HEK293T (cell line): ENCODE results near the gene TRIM15.

Experiments
- CTCF ChIA-PET: fragments of 350-600 bp; formaldehyde crosslinking; extraction: SDS; loops from one replicate; lab custom pipeline; 2021; ENCODE audit warnings: antibody characterized with exemption, inconsistent platforms; lab: Yijun Ruan, JAX
- POLR2A ChIA-PET: fragments of 350-600 bp; formaldehyde crosslinking; extraction: SDS; loops from one replicate; lab custom pipeline; 2020; ENCODE audit warnings: antibody characterized with exemption, inconsistent platforms; lab: Yijun Ruan, JAX
- DNase-seq: peaks from one replicate; pipeline ENCODE4 v3.0.0; 2012; ENCODE audit warnings: mixed read lengths; ENCODE audit errors: extremely low spot score
- ARNT ChIP-seq: fragments of 450-650 bp; IDR thresholded peaks from 2 replicates; pipeline ENCODE4 v1.6.1; 2017; ENCODE audit warnings: mild to moderate bottlenecking
- BHLHE40 ChIP-seq: fragments of 450-650 bp; IDR thresholded peaks from 2 replicates; pipeline ENCODE4 v1.6.1; 2016; ENCODE audit warnings: mild to moderate bottlenecking, moderate library complexity, borderline replicate concordance
- CTBP1 ChIP-seq: fragments of 450-650 bp; IDR thresholded peaks from 2 replicates; pipeline ENCODE4 v1.6.1; 2016; ENCODE audit warnings: borderline replicate concordance
- ELF4 ChIP-seq: fragments of 450-650 bp; IDR thresholded peaks from 2 replicates; pipeline ENCODE4 v1.6.1; 2017; ENCODE audit warnings: antibody characterized with exemption
- FOXA1 ChIP-seq: fragments of 450-650 bp; IDR thresholded peaks from 2 replicates; pipeline ENCODE4 v1.6.1; 2016; ENCODE audit warnings: mild to moderate bottlenecking
- FOXK2 ChIP-seq: fragments of 450-650 bp; IDR thresholded peaks from 2 replicates; pipeline ENCODE4 v1.6.1; 2016; ENCODE audit warnings: mild to moderate bottlenecking
- FOXM1 ChIP-seq: fragments of 450-650 bp; IDR thresholded peaks from 2 replicates; pipeline ENCODE4 v1.6.1; 2017; ENCODE audit warnings: mild to moderate bottlenecking, borderline replicate concordance
- HDGF ChIP-seq: fragments of 450-650 bp; IDR thresholded peaks from 2 replicates; pipeline ENCODE4 v1.6.1; 2017; ENCODE audit warnings: antibody characterized with exemption, borderline replicate concordance
- L3MBTL2 ChIP-seq: fragments of 450-650 bp; conservative IDR thresholded peaks from 2 replicates; pipeline ENCODE4 v1.6.1; 2016; ENCODE audit warnings: mild to moderate bottlenecking
- LEF1 ChIP-seq: fragments of 450-650 bp; IDR thresholded peaks from 2 replicates; pipeline ENCODE4 v1.6.1; 2017; ENCODE audit warnings: mild to moderate bottlenecking, borderline replicate concordance
- NFRKB ChIP-seq: fragments of 450-650 bp; IDR thresholded peaks from 2 replicates; pipeline ENCODE4 v1.6.1; 2016; ENCODE audit warnings: mild to moderate bottlenecking, moderate library complexity
- PKNOX1 ChIP-seq: fragments of 450-650 bp; IDR thresholded peaks from 2 replicates; pipeline ENCODE4 v1.6.1; 2016
- SP1 ChIP-seq: fragments of 450-650 bp; IDR thresholded peaks from 2 replicates; pipeline ENCODE4 v1.6.1; 2017
- SUZ12 ChIP-seq: fragments of 450-650 bp; IDR thresholded peaks from 2 replicates; pipeline ENCODE4 v1.6.1; 2016; ENCODE audit warnings: mild to moderate bottlenecking
- TARDBP ChIP-seq: fragments of 450-650 bp; IDR thresholded peaks from 2 replicates; pipeline ENCODE4 v1.6.1; 2016
- ZNF384 ChIP-seq: fragments of 450-650 bp; IDR thresholded peaks from 2 replicates; pipeline ENCODE4 v1.6.1; 2016

The TRIM15 gene

GRCh38 chr6:30202366-30202765, 39.0 kb downstream of the TRIM15 start:
- ChIA-PET POLR2A (no interaction called here), CTCF (no interaction called here)
- TF ChIP-seq ELF4 (no peak), L3MBTL2 (no peak), SP1 (no peak), NFRKB (no peak), FOXK2 (no peak)
- DNase-seq: no peak

GRCh38 chr6:30204116-30204515, 40.8 kb downstream of the TRIM15 start:
- ChIA-PET POLR2A (interaction anchor here (1.0 kb wide), 2 partner anchors 9 to 10 kb away, joined by 4 read pairs; partner anchors contain the start of gene TRIM26), CTCF (interaction anchor here (0.8 kb wide), 1 partner anchor 15 kb away, joined by 4 read pairs; no protein-coding TSS in a partner anchor)
- DNase-seq: no peak
- no peak for TF ChIP-seq ARNT

GRCh38 chr6:30206152-30206551, 42.8 kb downstream of the TRIM15 start:
- TF ChIP-seq BHLHE40 (no peak), SUZ12 (no peak), TARDBP (no peak), FOXM1 (no peak), ZNF384 (no peak), HDGF (no peak), ARNT (no peak), L3MBTL2 (no peak), FOXA1 (no peak), LEF1 (no peak), CTBP1 (no peak), SP1 (no peak)
- ChIA-PET POLR2A (interaction anchor here (1.2 kb wide), 2 partner anchors 8 to 11 kb away, joined by 3 to 4 read pairs; no protein-coding TSS in a partner anchor), CTCF (interaction anchor here (1.2 kb wide), 1 partner anchor 103 kb away, joined by 5 read pairs; no protein-coding TSS in a partner anchor)
- DNase-seq: no peak

GRCh38 chr6:30206799-30207618, 43.7 kb downstream of the TRIM15 start:
- POLR2A ChIA-PET: no interaction called here
- CTCF ChIA-PET: interaction anchor here (0.7 to 1.2 kb wide), 2 partner anchors 76 to 104 kb away, joined by 3 to 5 read pairs; no protein-coding TSS in a partner anchor
- TF ChIP-seq BHLHE40 (no peak), TARDBP (no peak), FOXM1 (no peak), NFRKB (no peak), ZNF384 (no peak), FOXA1 (no peak), HDGF (no peak), ARNT (no peak), SUZ12 (no peak), PKNOX1 (no peak), LEF1 (no peak), CTBP1 (no peak), FOXK2 (no peak), L3MBTL2 (no peak), ELF4 (no peak), SP1 (no peak)
- no peak for DNase-seq

GRCh38 chr6:30207619-30208295, 44.4 kb downstream of the TRIM15 start:
- ChIA-PET CTCF (interaction anchor here (0.7 kb wide), 1 partner anchor 77 kb away, joined by 3 read pairs; no protein-coding TSS in a partner anchor), POLR2A (no interaction called here)
- TF ChIP-seq SUZ12 (no peak), BHLHE40 (no peak), LEF1 (no peak), FOXM1 (no peak), FOXA1 (no peak), ELF4 (no peak), SP1 (no peak), TARDBP (no peak)
- DNase-seq: no peak

GRCh38 chr6:30211306-30211705, 48.0 kb downstream of the TRIM15 start:
- DNase-seq: no peak
- CTCF ChIA-PET: no interaction called here
- POLR2A ChIA-PET: no interaction called here
- TF ChIP-seq CTBP1: no peak
- no peak for TF ChIP-seq L3MBTL2
- TF ChIP-seq ARNT: no peak
- no peak for TF ChIP-seq FOXA1
- TF ChIP-seq BHLHE40: no peak
- no peak for TF ChIP-seq TARDBP
- no peak for TF ChIP-seq FOXM1
- TF ChIP-seq SUZ12: no peak
- no peak for TF ChIP-seq PKNOX1
- no peak for TF ChIP-seq ELF4
